B cell (primary cell): ENCODE data around the gene VPS39. TPM values are rescaled to one million over a fixed set of nuclear protein-coding genes. Genes with fewer than 3 reads are reported as not detected.

Source experiments
- ATAC-seq: fragments of 200-7000 bp; cut with Tn5 transposase; one replicate; pipeline ENCODE4 v1.10.0; 2021; ENCODE audit warnings: low read depth, mild to moderate bottlenecking, moderate number of reproducible peaks, moderate library complexity
- CTCF ChIA-PET: fragments of 350-600 bp; sonication (Branson Sonifier 250); formaldehyde crosslinking; loops from one replicate; lab custom pipeline; 2021; ENCODE audit warnings: antibody characterized with exemption, inconsistent platforms; lab: Charles Lee
- POLR2A ChIA-PET: fragments of 350-600 bp; sonication (Branson Sonifier 250); formaldehyde crosslinking; loops from one replicate; lab custom pipeline; 2021; ENCODE audit warnings: antibody characterized with exemption; lab: Charles Lee
- DNase-seq: peaks from one replicate; pipeline ENCODE4 v3.0.0; 2013
- H2AFZ ChIP-seq: 2 replicates; pipeline ENCODE4 v1.6.1; 2012; ENCODE audit warnings: mild to moderate bottlenecking, low read depth, low read length; ENCODE audit not compliant: insufficient read depth, poor library complexity, severe bottlenecking
- H3K27ac ChIP-seq, 2 donors: 1 replicate in 1 of 2; 2 replicates in 1 of 2; pipeline ENCODE4 v1.5.1; 2012 to 2013; ENCODE audit warnings: low read length in 2 of 2, mild to moderate bottlenecking in 2 of 2, moderate library complexity in 1 of 2
- H3K27me3 ChIP-seq, 4 experiments: fragments of 200-600 bp in 1 of 4; sonication (generic) in 1 of 4; replicated peaks in 1 of 4; 1 replicate in 2 of 4; 2 replicates in 2 of 4; pipeline versions ENCODE4 v1.6.1 to v1.7.0; 2013 to 2016; ENCODE audit warnings: low read length in 3 of 4, mild to moderate bottlenecking in 2 of 4, mixed read lengths in 1 of 4, moderate library complexity in 1 of 4; ENCODE audit not compliant: insufficient read depth in 4 of 4, control insufficient read depth in 3 of 4; ENCODE audit errors: control extremely low read depth in 1 of 4
- H3K36me3 ChIP-seq, 2 experiments: replicated peaks in 1 of 2; 1 replicate in 1 of 2; 2 replicates in 1 of 2; pipeline versions ENCODE4 v1.6.1 to v1.7.1; 2013; ENCODE audit warnings: low read length in 1 of 2; ENCODE audit not compliant: insufficient read depth in 2 of 2, control insufficient read depth in 1 of 2; ENCODE audit errors: control extremely low read depth in 1 of 2, extremely low read depth in 1 of 2
- H3K4me1 ChIP-seq, 2 donors: fragments of 200-600 bp in 1 of 2; sonication (generic) in 1 of 2; 1 replicate in 1 of 2; 2 replicates in 1 of 2; pipeline versions ENCODE4 v1.5.1 to v1.6.1; 2013 to 2017; ENCODE audit warnings: low read length in 2 of 2; ENCODE audit not compliant: control insufficient read depth in 2 of 2, insufficient read depth in 2 of 2
- H3K4me2 ChIP-seq: replicated peaks from 2 replicates; pipeline ENCODE3; 2012; ENCODE audit warnings: mild to moderate bottlenecking, low read depth, low read length; ENCODE audit not compliant: poor library complexity, severe bottlenecking
- H3K4me3 ChIP-seq, 5 experiments: fragments of 200-600 bp in 1 of 5; sonication (generic) in 1 of 5; 1 replicate in 3 of 5; 2 replicates in 2 of 5; pipeline versions ENCODE4 v1.5.1 to v1.7.0; 2011 to 2016; ENCODE audit warnings: low read length in 4 of 5, mild to moderate bottlenecking in 4 of 5, low read depth in 2 of 5, control low read depth in 1 of 5, moderate library complexity in 1 of 5; ENCODE audit not compliant: insufficient read depth in 1 of 5; ENCODE audit errors: control extremely low read depth in 1 of 5, extremely low read depth in 1 of 5
- H3K79me2 ChIP-seq: fragments of 200-600 bp; sonication (generic); one replicate; pipeline ENCODE4 v1.6.0; 2016; ENCODE audit warnings: low read length; ENCODE audit not compliant: control insufficient read depth, insufficient read depth
- H3K9ac ChIP-seq: fragments of 200-600 bp; sonication (generic); 2 replicates; pipeline ENCODE4 v1.6.1; 2017; ENCODE audit warnings: mild to moderate bottlenecking, low read length, moderate library complexity
- H3K9me3 ChIP-seq, 3 donors: one replicate each; pipeline versions ENCODE4 v1.6.1 to v1.7.1; 2013; ENCODE audit warnings: low read length in 2 of 3; ENCODE audit not compliant: control insufficient read depth in 2 of 3, insufficient read depth in 1 of 3; ENCODE audit errors: control extremely low read depth in 1 of 3
- H4K20me1 ChIP-seq: 2 replicates; pipeline ENCODE4 v1.6.0; 2012; ENCODE audit warnings: mild to moderate bottlenecking, low read length; ENCODE audit not compliant: insufficient read depth, control insufficient read depth, poor library complexity, severe bottlenecking
- H3K27ac Mint-ChIP-seq: one replicate; pipeline ENCODE4 v1.8.0; 2021; ENCODE audit warnings: mixed read lengths
- H3K27me3 Mint-ChIP-seq: one replicate; pipeline ENCODE4 v1.8.0; 2021; ENCODE audit warnings: mixed read lengths
- H3K4me1 Mint-ChIP-seq: one replicate; pipeline ENCODE4 v1.8.0; 2021; ENCODE audit warnings: mixed read lengths
- H3K4me3 Mint-ChIP-seq: one replicate; pipeline ENCODE4 v1.8.0; 2021; ENCODE audit warnings: mixed read lengths
- H3K9me3 Mint-ChIP-seq: one replicate; pipeline ENCODE4 v1.8.0; 2022; ENCODE audit warnings: mixed read lengths; ENCODE audit not compliant: insufficient read depth
- EZH2 ChIP-seq: IDR thresholded peaks from 2 replicates; pipeline ENCODE4 v1.6.1; 2012; ENCODE audit warnings: borderline replicate concordance, low read depth, mild to moderate bottlenecking, moderate library complexity, low read length; ENCODE audit not compliant: insufficient read depth, poor library complexity, severe bottlenecking
- WGBS: methylation state at CpG from one replicate; pipeline ENCODE4 v1.1.5; 2013; ENCODE audit warnings: missing lambda C conversion rate; ENCODE audit not compliant: insufficient coverage; 5-methylcytosine and 5-hydroxymethylcytosine counted together
- intact Hi-C: fragments of 100-400 bp; cut with micrococcal nuclease; formaldehyde crosslinking; loops from one replicate; pipeline ENCODE4 v1.10.0; 2022
- polyA plus RNA-seq: library from polyadenylated mRNA; depleted of rRNA; stranded (reverse); fragments of >200 nt; gene quantifications from 2 replicates; pipeline ENCODE4 v1.2.3, GENCODE V29; 2012
- total RNA-seq, 2 donors: library from RNA; stranded (reverse); fragments of 120-200 nt in 1 of 2; gene quantifications; 1 replicate in 1 of 2; 2 replicates in 1 of 2; pipeline versions ENCODE4 v1.2.3 to v1.2.4, GENCODE V29; 2013 to 2022
- TF ChIP-seq, protein P1 (sequence below): fragments of 200-600 bp; IDR thresholded peaks from one replicate; pipeline ENCODE4 v1.8.0; 2022; ENCODE audit warnings: antibody characterized with exemption, mild to moderate bottlenecking

VPS39 gene
- total and polyA plus RNA-seq, 2 donors (not counting 1 experiment from before 2014, with no cell fraction given) = 82.8 to 145 TPM

DNA sequence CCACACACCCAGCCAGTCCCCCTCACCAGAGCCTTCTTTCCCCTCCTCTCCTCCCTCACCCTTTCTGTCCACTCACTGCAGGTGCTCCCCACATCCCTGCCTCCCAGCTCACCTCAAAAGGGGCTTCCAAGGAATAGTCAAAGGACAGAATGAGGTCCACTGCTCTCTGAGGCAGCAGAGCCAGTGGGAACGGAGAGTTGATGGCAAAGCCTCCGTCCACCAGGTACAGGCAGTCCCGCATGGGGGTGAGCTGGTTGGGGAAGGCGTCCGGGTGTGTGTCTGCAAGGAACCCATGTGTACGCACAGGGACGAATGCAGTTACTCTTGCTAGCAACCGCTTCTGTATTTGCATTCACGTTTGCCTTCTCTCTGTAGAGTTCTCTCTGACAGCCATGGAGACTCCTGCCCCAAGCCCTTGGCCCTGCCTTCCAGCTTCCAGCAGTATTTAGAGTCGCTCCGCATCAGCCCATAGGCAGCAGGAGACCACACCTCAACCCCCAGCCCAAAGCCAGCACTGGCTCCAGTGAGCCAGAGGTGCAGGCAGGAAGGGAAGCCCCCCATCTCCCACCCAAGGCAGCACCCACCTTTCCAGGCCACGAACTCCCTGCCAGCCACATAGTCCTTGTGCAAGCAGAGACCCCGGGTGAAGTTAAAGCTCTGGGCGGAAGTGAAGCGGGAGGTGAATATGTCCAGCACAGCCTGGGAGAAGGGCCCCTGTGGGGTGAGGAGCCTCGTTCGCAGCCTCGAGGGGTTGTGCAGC is 64.1 kb downstream of the VPS39 start:
- peaks cover 0 to 6% (median 0%) of the 10 kb centered on the region in 4 experiments for H3K27me3 ChIP-seq
- no peaks in the 10 kb centered on the region for H3K4me1 ChIP-seq
- WGBS = 94% methylated on average over 18 of the region's 18 CpGs
- Mint-ChIP-seq H3K9me3 (no peaks in the 10 kb centered on the region), H3K4me3 (no peak overlapping the region), H3K4me1 (no peaks in the 10 kb centered on the region), H3K27ac (no peak overlapping the region), H3K27me3 (peaks cover 4% of the 10 kb centered on the region)
- H3K36me3 ChIP-seq = no peaks in the 10 kb centered on the region
- ChIA-PET POLR2A (no interaction called here), CTCF (no interaction called here)
- H3K9me3 ChIP-seq = no peaks in the 10 kb centered on the region
- H3K4me3 ChIP-seq = no peak overlapping the region
- DNase-seq = no peak
- H3K9ac ChIP-seq = no peak overlapping the region
- no peak overlapping the region for H3K4me2 ChIP-seq
- no peak for ATAC-seq
- no peak overlapping the region for H2AFZ ChIP-seq
- H3K79me2 ChIP-seq = no peaks in the 10 kb centered on the region
- TF ChIP-seq EZH2 = no peak
- TF ChIP-seq, protein P1, sequence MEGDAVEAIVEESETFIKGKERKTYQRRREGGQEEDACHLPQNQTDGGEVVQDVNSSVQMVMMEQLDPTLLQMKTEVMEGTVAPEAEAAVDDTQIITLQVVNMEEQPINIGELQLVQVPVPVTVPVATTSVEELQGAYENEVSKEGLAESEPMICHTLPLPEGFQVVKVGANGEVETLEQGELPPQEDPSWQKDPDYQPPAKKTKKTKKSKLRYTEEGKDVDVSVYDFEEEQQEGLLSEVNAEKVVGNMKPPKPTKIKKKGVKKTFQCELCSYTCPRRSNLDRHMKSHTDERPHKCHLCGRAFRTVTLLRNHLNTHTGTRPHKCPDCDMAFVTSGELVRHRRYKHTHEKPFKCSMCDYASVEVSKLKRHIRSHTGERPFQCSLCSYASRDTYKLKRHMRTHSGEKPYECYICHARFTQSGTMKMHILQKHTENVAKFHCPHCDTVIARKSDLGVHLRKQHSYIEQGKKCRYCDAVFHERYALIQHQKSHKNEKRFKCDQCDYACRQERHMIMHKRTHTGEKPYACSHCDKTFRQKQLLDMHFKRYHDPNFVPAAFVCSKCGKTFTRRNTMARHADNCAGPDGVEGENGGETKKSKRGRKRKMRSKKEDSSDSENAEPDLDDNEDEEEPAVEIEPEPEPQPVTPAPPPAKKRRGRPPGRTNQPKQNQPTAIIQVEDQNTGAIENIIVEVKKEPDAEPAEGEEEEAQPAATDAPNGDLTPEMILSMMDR = no peak
- H3K27ac ChIP-seq = no peak overlapping the region
- no peaks in the 10 kb centered on the region for H4K20me1 ChIP-seq
- intact Hi-C loops = no loop called here

DNA sequence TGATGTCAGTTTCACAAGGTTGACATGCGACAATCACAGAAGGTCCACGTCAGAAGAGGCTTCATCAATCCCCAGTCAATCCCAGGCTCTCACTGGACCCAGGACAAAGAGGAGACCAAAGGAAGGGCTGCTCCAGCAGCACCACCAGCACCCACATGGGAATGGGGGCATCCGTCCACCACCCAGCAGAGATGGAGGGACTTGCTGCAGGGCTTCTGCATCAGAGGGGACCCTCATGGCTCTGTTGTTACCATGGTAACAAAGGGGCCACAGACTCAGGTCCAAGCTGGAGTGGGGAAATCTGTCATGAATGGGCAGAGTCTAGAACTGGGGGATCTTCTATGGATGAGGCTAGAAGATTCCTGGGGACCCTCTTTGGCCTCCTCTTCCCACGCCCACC is 64.7 kb downstream of the VPS39 start:
- H3K9ac ChIP-seq = no peak overlapping the region
- H3K4me1 Mint-ChIP-seq = no peaks in the 10 kb centered on the region
- ChIA-PET POLR2A (no interaction called here), CTCF (no interaction called here)
- H3K27ac Mint-ChIP-seq = no peak overlapping the region
- no peak overlapping the region for H3K4me3 Mint-ChIP-seq
- no peak for ATAC-seq
- WGBS = 86% methylated on average over 4 of the region's 4 CpGs
- H3K4me2 ChIP-seq = no peak overlapping the region
- no peaks in the 10 kb centered on the region for H3K4me1 ChIP-seq
- no peak overlapping the region for H3K4me3 ChIP-seq
- TF ChIP-seq, protein P1 = no peak
- no peak for TF ChIP-seq EZH2
- no peaks in the 10 kb centered on the region for H3K79me2 ChIP-seq
- no peaks in the 10 kb centered on the region for H3K9me3 Mint-ChIP-seq
- H3K27me3 ChIP-seq = peaks cover 0 to 6% (median 0%) of the 10 kb centered on the region in 4 experiments
- H3K36me3 ChIP-seq = no peaks in the 10 kb centered on the region
- no peaks in the 10 kb centered on the region for H3K9me3 ChIP-seq
- no peaks in the 10 kb centered on the region for H4K20me1 ChIP-seq
- no peak for DNase-seq
- H3K27ac ChIP-seq = no peak overlapping the region
- intact Hi-C loops = no loop called here
- no peak overlapping the region for H2AFZ ChIP-seq
- H3K27me3 Mint-ChIP-seq = peaks cover 4% of the 10 kb centered on the region
